ENCODE data around the gene BCL2L1.
A peak's percentile ranks its signal among the peaks of the same experiment; 100 is the strongest.
"Not testable (repeated sequence)": the region's sequence is repeated elsewhere in the genome, so short reads cannot be mapped to it uniquely, and the experiment has no call there.

Gene BCL2L1

DNA sequence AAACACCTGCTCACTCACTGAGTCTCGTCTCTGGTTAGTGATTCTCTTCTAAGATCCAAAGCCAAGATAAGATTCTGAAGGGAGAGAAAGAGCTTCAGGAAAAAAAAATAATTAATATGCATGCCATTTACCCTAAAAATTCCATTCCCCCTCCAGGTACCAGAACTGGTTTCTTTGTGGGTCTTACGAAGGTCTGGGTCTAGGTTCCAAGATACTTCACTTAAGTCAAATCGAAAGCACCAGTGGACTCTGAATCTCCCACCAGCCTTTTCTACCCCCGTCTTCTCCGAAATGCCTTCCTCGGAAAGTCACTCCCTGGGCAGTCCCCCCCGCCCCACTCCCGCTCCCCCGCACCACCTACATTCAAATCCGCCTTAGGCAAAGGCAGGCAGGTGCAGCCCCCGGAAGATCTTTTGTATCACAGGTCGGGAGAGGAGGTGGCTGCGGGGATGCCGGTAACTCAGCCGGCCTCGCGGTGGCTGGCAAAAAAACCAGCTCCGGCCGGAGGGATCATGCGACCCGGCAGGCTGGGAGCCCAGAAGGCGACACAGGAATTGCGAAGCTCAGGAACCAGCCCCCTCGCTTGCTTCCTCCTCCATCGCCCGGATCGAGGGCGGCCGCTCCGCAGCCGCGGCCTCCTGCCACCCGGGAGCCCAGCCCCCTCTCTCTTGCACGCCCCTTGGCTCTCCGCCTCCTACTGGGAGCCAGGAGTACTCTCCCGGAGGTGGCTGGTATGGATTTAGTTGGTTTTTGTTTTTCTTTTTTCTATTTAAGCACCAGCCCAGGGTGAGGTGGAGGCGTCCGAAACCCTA is at the start of gene BCL2L1:
TSS of gene BCL2L1 (minus strand) at position 612 of the 812 bp plus-strand sequence. CDS start 650 bp downstream, outside the sequence.
- DNase-seq, result peak; percentile 78

DNA sequence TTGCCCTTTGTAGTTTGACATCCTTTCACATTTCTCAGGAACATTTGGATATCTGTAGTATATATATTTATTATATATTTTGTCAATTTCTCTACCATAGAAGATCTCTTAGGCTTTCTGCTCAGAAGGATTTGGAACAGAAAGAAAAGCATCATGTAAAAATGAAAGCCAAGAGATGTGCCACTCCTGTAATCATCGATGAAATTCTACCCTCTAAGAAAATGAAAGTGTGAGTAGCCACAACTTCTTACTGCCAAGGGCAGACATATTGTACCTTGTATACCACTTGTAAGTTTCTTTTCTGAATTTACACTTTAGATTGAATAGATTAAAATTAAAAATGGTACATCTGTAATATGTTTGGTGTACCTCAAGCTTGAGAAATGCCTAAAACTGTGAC is 47.6 kb upstream of the BCL2L1 start:
- no peak for DNase-seq

DNA sequence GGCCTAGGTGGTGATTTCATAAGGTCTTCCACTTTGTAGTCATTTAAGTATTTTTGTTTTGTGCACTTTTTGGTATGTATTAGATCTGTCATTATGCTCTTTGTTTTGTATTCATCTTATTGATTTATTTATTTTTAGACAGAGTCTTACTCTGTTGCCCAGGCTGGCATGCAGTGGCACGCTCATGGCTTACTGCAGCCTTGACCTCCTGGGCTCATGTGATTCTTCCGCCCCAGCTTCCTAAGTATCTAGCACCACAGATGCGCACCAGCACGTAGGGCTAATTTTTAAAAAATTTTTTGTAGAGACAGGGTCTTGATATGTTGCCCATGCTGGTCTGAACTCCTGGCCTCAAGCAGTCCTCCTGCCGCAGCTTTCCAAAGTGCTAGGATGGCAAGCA is 47.0 kb upstream of the BCL2L1 start:
- no peak for DNase-seq

DNA sequence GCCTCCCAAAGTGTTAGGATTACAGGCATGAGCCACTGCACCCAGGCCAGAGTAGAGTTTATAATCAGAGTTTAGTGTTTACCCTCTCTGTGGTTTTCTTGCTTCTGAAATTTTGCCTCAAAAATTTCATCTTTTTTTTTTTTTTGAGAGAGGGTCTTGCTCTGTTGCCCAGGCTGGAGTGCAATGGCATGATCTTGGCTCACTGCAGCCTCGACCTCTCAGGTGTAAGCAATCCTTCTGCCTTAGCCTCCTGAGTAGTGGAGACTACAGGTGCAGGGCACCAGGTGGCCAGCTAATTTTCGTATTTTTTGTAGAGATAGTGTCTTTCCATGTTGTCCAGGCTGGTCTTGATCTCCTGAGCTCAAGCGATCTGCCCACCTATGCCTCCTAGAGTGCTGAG is 45.1 kb upstream of the BCL2L1 start:
- DNase-seq, result no peak

DNA sequence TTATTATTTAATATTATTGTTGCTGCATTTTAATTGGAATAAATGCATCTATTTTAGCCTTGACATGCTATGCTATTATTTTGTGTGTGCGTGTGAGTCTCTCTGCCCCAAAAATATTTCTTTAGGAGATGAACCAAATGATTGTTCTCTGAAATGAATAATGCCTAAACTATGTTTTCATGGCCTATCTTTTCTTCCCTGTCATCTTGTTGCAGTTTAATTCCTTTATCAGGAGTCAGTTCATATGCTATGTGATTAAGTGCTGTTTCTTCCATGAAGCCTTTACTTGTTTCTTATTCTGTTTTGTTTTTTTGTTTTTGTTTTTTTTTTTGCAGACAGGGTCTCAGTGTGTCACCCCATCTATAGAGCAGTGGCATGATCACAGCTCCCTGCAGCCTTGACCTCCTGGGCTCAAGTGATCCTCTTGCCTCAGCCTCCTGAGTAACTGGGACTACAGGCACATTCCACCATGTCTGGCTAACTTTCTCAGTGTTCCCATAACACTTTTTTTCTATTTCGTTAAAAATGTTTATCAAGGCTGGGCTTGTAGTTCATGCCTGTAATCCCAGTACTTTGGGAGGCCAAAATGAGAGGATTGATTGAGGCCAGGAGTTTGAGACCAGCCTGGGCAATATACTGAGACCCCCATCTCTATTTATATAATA is 42.1 kb upstream of the BCL2L1 start:
- DNase-seq, result no peak

DNA sequence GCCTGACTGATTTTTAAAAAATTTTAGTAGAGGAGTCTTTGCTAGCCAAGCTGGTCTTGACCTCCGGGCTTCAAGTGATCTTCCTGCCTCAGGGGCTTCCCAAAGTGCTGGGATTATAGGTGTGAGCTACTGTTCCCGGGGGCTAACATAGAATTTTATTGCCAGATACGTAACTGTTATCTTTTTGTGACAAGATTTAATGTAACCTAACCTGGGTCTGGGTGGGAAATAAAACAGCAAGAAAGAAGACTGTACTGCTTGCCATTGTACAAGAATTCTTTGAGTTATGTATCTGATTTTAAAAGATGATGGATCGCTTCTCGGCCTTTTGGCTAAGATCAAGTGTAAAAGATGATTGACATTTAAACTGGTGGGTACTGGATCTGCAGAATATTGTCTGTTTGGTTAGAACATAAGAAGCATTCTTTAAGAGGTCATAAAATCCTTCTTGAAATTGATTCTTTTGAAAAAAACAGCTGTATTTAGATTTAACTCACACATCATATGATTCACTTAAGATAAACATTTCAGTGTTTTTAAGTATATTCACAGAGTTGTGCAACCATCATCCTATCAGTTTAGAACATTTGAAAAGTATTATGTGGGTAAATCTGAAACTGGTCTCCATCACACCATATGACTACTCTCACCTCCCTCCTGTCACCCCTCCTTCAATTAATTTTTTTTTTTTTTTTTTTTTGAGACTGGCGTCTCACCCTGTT is 38.0 kb upstream of the BCL2L1 start:
- no peak for DNase-seq

DNA sequence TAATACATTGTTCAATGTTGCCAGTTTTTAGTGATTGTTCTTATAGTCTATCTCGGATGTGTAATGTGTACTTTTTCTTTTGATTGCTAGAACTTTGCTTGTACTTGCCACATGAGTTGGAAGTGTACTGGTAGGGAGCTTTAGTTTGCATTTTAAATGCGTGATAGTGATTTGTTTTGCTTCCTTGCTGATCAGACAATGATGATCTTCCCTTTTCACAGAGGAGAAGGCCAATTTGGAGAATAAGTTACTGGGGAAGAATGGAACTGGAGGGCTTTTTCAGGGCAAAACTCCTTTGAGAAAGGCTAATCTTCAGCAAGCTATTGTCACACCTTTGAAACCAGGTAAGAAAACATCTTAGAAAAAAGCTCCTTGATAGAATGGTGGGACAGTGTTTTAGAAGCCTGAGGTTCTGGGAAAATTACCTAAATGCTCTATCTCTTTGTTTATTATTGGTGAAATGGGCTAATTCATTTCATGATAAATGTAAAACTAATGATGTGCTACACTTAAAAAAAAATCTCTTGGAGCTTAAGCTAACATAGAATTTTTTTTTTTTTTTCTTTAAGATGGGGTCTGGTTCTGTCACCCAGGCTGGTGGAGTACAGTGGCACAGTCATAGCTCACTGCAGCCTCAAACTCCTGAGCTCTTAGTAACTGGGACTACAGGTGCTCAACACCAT is 37.3 kb upstream of the BCL2L1 start:
- DNase-seq, result no peak

DNA sequence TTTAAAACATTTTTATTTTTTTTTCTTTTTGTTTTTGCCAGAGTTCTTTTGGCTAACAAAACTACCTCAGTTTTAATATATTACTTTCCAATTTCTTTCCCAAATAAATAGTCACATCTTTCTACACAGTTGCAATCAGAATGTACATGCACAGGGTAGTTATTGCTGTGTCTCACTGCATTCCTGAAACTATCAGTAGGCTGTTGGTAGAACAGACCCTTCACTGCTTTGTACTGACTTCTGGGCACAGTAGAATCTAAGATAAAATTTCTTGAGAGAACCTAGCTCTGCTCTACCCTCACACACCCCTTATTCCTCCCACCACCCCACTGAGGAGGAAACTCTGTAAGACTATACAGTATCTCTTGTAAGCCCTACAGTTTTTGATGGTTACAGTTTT is 36.3 kb upstream of the BCL2L1 start:
- DNase-seq, result no peak

DNA sequence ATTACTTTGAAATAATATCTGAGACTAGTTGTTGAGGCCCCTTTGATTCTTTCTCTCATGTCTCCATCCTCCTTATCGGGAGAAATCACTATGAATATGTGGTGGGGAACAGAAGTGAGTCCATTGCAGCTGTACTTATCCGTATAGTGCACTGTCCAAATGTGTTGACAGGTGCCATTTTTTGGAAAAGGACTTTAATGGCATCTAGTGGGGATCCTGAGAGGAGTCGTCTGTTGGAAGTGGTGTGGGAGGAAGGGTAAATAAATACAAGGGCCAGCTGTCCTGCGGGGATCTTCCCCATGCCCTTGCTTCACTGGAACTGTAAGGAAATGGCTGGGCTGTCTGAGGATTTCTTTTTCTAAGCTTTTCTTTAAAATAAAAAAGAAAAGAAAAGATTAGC is 35.9 kb upstream of the BCL2L1 start:
- DNase-seq, result no peak

DNA sequence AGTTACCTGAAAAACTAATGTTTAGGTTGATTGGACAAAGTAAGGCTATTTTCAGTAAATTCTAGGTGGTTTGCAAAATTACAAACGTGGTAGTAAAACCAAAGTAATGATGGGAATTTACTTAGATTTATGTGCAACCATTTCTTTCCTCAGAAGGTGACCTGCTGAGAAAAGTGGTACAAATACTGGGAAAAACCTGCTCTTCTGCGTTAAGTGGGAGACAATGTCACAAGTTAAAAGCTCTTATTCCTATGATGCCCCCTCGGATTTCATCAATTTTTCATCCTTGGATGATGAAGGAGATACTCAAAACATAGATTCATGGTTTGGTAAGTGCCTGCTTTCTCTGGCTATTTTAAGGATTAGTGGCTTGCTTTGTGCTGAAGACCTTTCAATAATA is 34.6 kb upstream of the BCL2L1 start:
- DNase-seq, result no peak

DNA sequence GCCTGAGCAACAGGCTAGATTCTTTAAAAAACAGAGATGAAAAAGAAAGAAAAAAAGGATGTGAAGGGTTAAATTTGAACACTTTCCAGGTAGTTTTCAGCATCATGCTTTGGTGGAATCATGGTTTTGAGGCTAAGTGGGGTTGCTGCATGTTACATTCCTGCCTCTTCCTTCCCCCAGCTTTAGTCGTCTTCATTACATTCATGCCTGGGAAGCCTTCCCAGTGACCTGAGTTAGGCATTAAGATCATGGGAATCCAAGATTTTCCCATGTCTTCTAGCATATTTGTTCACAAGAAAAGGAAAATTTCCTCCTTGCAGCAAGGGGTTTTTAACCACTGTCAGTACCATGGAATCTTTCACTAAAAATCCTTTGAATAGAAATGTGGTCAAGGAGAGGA is 28.5 kb upstream of the BCL2L1 start:
- no peak for DNase-seq

DNA sequence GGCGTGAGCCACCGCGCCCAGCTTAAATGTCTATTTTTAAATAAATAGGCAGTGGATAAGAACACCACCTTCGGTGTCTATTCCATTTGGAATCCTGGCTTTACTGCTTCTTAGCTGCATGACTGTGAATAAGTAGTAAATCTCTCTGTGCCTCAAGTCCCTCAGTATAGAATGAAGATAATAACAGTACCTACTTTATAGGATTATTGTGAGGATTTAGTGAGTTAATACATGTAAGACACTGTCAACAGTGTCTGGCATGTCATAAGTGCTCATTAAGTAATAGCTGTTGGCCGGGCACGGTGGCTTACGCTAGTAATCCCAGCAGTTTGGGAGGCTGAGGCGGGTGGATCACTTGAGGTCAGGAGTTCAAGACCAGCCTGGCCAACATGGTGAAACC is 26.6 kb upstream of the BCL2L1 start:
- no peak for DNase-seq

DNA sequence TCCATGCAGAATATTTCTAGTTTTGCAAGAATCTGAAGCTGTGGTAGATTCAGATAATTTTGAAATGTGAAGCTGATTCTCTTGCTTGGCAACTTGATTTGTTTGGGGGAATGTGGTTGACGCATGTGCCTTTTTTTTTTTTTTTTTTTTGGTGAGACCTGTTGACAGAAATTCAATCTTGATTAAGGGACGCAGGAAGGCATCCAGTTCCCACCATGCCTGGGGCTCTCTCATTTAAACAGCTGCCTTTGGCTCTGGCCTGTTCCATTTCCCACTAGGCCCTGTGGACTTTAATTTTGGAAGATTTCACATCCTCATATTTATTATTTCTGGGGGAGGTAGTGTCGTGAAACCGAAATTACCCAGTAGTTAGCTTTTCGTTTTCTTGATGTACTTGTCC is 25.0 kb upstream of the BCL2L1 start:
- no peak for DNase-seq

DNA sequence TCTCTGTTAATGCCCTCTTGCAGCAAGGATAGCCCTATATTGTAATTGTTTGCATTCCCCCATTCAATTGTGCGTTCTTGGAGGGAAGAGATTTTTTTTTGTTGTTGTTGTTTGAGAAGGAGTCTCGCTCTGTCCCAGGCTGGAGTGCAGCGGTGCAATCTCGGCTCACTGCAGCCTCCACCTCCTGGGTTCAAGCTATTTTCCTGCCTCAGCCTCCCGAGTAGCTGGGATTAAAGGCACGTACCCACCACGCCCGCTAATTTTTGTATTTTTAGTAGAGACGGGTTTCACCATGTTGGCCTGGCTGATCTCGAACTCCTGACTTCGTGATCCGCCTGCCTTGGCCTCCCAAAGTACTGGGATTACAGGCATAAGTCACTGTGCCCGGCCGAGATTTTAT is 24.4 kb upstream of the BCL2L1 start:
- not testable (repeated sequence) for DNase-seq

DNA sequence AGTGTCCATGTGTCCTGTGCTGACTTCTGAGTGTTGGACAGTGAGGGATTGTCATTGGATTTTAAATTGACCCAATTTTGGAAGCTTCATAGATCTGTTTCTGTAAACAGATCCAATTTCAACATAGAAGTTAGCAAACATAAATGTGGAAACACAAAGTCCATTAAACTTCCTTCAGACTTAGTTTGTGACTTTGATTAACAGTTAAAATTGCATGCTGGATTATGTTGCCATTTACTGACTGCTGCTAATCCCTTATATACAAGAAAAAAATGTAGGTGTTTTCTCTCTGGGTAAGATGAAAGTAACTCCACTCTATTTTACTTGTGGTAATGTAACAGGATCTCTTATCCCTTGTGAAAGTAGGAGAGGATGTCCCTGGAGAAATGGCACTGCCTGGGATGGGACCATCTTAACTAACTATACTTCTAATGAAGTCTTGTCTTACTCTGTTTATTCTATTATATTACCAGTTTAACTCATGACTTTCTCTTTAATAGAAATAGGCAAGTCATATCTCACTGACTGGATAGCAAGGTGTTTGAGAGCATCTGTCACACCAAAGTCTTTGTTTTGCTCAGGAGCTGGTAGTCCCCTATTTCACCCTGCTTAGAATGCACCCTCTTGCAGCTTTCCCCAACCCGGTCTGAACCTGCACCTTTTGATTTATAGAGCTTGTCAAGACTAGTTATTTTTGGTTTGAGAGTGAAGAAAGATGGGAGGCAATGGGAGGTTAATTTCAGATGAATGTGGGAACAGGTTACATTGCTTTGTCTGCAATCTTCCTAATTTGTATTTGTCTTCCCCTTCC is 23.6 kb upstream of the BCL2L1 start:
- no peak for DNase-seq

DNA sequence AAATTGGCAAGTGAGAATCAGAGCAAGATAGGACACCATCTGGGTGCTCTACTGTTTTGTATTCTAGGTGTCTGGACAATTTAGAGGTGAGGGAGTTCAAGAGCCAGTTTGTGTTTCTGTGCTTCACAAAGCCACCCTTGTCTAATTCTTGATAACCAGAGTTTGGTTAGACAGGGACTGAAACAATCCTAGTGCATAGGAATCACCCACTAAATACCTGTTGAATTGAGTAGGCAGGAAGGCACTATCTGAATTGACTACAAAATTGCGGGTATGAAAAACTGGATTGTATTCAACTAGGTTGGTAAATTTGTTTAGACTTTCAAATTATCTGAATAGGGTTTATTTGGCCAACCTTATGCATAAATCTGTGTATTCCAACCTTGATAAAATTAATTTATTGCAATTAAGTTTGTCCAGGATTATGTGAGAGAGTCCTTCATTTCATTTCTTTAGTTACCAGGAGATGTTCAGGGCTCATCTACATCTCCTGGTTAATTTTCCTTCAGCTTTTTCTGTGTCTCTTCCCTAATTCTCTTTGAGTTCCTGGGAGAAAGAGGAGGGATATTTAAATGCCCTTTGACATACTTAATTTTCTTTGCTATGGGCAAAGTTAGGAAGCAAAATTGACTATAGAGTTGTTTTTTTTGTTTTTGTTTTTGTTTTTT is 18.1 kb upstream of the BCL2L1 start:
- no peak for DNase-seq

DNA sequence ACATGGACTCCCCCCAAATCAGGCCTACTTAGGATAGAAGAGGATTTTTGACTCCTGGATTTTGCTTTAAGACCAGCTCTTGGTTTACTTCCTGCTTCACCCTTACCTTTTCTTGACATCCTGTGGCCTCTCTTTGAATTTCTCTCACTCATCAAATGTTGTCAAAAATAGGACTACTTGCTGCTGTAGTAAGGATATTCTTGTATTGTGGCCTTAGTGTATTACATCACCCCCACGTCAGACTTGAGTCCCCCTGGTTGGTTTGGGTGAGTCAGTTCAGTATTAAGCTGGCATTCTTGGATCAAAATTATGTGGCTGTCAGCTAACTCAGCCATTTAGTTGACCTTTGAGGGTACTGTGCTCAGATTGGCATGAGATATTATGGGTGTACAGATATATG is 17.5 kb upstream of the BCL2L1 start:
- DNase-seq, result peak; percentile 26

DNA sequence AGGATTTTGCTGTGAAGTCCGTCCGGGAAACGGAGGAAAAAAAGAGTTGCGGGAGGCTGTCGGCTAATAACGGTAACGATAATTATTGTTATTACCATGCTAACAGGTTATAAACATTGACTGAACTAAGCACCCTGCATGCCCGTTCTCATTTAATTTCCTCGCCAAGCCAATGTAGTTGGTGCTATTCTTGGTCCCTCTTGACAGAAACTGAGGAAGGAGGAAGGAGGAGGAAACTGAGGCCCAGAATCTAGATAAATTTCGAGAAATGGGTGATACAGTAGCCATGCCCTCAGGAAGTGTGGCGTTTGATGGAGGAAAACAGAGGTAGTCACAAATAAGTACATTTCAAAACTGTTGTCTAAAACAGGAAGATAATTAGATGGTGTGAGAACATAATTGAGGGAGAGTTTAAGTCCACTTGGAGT is 16.9 kb upstream of the BCL2L1 start:
- DNase-seq, result no peak

DNA sequence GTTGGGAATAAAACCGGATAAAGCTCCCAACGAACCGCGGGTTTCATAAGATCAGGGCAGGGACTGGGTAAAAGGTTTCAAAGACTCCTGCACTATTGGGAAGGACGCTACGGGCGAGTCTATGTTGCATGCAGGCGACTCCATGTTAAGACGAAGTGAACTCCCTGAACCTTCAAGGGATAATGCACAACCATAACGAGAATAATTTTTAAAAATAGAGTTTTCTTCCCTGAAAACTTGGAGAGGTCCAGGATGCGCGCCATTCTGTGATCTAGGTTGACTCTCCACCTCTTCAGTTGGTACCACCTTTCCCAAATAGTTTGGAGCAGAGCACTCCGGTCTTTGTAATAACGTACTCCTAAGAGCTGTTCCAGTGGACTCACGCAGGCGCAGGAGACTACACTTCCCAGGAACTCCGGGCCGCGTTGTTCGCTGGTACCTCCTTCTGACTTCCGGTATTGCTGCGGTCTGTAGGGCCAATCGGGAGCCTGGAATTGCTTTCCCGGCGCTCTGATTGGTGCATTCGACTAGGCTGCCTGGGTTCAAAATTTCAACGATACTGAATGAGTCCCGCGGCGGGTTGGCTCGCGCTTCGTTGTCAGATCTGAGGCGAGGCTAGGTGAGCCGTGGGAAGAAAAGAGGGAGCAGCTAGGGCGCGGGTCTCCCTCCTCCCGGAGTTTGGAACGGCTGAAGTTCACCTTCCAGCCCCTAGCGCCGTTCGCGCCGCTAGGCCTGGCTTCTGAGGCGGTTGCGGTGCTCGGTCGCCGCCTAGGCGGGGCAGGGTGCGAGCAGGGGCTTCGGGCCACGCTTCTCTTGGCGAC is 16.3 kb upstream of the BCL2L1 start, which contains the start of gene TPX2:
TSS of gene TPX2 (plus strand) at position 562 of the 821 bp plus-strand sequence. CDS start 18,187 bp downstream, outside the sequence.
- DNase-seq, result peak; percentile 95

DNA sequence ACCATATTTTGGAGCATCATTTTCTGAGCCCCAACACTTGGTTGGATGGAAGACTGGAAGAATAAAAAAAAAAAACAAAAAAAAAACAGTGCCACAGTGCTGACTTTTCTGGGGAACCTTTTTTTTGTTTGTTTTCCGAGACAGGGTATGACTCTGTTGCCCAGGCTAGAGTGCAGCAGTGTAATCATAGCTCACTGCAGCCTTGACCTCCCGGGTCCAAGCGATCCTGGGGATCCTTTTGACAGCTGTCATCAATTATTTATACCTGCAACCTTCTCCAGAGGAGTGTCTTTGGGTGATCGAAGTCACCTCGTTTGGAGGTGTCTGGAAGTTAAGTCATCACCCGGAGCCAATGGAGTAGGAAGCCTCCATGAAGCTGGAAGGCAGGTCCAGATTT is 8.7 kb upstream of the BCL2L1 start:
- no peak for DNase-seq

All from amniotic stem cell (primary cell).